NCI-H1436 (cell line): ENCODE data around the gene EMID1.

ENCODE experiments used
- DNase-seq: peaks from one replicate; lab custom pipeline; 2025; lab: John Stamatoyannopoulos, UW

Gene EMID1

GRCh38 chr22:29195118-29195963 lies 10.4 kb upstream of the EMID1 start:
- no peak for DNase-seq

DNA sequence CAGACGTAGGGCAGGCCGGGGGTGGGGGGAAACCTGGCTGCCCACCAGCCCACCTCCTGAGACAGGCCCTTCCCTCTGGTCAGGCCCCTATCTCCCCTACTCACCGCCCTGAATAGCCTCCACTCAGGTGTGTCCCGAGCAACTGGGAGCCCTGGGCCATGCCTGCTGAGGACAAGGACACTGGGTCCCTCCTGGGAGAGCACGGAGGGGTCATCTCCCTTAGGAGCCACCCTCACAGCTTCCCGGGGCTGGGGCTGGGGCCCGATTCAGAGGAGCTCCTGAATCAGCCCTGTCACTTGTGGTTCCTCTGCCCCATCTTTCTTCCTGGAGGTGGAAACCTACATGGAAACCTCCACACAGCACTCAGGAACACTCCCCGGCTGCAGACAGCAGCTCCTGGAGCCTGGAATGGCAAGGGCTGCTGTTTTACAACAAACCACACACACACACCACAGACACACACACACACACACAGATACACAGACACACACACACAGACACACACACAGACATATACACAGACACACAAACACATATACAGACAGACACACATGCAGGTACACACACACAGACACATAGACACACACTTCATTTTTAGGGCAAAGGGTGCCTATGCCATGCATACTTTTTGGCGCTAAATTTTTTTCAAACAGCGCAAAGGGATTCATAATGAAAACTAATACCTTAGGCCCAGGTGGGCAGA lies 9.6 kb upstream of the EMID1 start:
- no peak for DNase-seq

DNA sequence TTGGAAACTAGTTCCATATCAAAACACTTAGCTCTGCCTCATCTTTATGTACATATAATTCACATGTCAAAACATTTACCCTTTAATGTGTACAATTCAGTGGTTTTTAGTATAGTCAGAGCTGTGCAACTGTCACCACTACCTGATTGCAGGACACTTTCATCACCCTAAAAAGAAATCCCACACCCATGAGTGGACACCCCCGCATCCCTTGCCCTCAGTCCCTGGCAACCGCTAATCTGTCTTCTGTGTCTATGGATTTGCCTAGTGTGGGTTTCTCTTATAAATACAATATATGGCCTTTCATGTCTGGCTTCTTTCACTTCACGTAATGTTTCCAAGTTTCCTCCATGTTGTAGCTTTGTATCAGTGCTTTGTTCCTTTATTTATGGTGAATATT lies 8.6 kb upstream of the EMID1 start:
- DNase-seq: no peak

DNA sequence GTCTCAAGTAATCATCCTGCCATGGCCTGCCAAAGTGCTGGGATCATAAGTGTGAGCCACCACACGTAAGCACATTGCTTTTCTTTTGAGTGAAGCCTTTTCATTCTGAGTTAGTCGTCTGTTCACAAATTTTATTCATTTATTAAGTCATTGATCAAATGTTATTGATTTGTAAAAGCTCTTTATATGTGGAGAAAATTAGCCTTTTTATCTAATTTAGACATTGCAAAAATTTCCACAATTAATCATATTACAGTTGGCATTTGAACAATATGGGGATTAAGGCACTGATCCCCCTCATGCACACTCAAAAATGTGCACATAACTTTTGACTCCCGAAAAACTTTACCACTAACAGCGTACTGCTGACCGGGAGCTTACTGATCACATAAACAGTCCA lies 7.5 kb upstream of the EMID1 start:
- no peak for DNase-seq

GRCh38 chr22:29199702-29200400 lies 5.8 kb upstream of the EMID1 start:
- no peak for DNase-seq

GRCh38 chr22:29200901-29201300 lies 4.8 kb upstream of the EMID1 start:
- no peak for DNase-seq

DNA sequence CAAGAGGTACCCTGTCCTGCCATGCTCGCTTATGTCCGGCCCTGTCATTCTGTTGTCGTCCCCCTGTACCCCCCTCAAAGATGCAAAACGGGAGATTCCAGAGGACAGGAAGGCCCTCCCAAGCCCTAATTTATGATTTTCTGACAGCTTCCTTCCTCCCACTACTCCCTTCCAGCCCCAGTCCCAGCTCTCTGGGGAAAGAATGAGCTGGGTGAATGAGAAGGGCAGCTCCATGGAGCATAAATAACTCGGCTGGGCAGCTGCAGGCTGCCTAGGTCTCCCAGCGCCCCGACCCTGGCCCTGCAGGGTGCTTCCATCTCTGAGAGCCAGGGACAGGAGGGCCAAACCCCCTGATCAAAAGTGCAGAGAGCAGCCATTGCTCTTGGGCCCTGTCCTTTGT lies 3.9 kb upstream of the EMID1 start:
- no peak for DNase-seq

DNA sequence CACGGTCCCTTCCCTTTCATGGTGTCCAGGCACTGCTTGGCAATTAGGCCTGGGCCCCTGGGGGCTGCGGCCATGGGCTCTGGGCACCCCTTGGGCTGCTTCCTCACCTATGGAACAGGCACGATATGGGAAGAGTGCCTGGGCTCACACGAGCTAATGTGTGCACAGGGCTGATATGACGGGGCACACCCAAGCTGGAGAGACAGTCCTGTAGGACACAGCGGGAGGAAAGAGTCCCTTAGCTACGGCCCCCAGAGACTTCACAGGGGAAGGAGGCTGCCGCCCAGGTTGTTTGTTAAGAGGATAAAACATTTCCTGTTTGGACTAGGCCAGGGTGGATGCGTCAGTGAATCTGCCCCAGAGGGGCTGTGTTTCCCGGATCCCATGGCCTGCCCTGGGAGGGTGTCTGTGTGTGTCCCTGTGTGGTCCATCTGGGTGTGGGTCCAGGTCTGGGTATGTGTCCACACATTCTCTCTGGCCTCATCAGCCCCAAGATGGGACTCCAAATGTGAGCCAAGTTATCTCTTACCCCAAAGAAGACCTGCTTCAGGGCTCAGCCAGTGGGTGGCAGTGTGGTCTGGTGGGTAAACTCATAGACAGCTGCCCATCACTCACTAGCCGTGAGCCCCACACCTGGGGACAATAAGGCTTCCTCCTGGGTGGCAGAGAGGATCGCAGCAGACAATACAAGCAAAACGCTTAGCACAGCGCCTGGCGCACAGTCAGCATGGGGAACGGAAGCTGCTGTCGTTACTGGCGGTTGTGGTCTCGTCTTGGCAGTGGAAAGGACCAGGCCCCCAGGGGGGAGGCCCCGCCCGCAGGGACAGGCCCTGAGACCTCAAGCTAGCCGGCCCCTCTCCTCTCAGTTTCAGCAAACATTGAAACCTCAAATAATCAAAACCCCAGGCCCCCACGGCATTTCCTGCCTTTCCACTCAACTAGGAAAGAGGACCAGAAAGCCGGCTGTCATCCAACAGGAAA lies 3.2 kb upstream of the EMID1 start:
- no peak for DNase-seq

DNA sequence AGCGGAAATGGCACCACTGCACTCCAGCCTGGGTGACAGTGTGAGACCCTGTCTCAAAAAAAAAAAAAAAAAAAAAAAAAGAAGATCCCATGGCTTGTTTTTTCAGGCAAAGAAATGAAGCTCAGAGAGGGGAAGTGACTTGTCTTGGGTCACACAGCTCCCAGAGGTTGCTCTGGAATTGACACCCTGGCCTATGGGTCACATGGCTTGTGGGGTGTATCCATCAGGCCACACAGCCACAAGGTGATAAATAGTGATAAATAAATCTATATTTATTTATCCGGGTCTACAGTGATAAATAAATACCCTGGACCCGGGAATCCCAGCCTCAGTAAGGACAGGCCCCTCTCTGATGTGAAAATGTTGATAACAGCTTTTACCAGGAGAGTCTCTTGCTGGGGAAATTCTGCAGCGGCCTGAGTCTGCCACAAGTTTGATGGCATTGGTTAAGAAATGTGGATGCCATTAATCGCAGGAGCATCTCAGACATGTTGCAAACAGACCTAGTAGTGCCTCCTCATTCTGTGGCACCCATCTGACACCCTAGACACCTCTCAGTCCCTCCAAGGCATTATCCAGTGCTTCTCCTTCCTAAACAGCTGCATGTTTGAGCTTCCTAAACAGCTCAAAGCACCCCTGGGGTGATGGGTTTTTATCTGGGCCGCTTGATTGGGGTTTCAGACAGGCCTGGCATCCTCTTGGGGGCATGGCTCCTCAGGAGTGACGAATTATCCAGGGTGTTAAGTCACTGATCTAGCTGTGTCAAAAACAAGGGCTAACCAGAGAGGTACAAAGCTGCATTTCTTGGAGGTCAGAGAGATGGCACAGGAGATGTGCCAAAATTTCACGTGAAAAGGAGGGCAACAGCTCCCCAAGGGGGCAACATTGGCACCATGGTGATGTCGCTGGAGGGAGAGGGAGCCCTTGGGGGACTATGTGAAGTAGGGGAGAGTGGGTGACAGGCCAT lies 1.9 kb upstream of the EMID1 start:
- no peak for DNase-seq

- DNase-seq: no peak
Measured at GRCh38 chr22:29204455-29205183, 1.1 kb upstream of the EMID1 start.

- DNase-seq: no peak
Measured at GRCh38 chr22:29205252-29205593, 473 bp upstream of the EMID1 start.

GRCh38 chr22:29206372-29207242 lies 911 bp downstream of the EMID1 start:
- DNase-seq: no peak

DNA sequence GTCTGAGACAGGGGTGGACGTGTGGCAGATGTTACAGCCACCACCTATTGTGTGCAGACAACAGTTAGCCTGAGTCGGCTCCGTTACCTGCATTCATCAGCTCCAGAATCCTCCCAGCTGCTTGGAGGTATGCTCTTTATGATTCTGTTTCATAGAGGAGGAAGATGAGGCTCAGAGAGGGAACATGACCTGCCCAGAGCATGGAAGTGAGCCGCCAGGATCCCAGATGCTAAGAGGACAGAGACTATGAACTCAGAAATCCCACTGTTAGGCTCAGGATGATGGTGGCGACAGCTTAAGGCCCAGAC lies 1.5 kb downstream of the EMID1 start:
- DNase-seq: no peak

DNA sequence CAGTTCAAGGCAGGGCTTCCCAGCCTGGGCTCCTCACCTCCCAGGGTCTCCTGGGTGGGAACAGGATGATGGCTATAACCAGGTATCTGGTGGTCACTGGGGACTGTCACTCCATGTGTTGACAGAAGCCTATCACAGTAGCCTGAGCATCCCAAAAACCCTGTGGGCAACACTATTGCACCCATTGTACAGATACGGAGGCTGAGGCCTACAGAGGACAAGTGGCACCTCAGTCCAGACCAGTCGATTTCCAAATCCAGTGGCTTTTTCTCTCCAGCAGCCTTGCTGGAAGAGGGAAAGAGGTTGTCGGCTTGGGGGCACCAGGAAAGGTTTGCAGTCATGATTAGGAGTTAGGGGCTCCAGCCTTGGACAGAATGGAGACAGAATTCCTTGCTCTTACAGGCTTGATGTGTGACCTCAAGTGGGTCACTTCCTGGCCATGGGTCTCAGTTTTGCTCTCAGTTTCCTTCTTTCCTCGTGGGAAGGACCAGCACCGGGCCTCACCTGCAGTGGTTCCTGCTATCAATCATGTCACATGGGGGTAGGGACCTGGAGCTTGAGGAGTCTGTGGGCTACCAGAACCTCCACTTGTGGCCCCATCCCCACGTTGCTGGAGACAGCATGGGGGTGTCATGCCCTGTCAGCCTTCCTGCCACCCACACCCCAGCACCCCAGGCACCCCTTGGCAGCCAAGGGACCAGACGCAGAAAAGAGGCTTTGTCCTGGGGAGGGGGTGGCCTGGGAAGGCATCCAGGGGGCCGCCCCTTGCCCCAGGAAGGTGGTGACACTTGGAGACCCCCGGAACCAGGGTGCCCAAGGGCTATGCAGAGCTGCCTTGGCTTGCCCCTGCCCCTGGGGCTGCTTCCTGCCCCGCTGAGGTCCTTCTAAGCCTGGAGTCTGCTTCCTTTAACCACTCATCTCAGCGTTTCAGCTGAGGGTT lies 2.1 kb downstream of the EMID1 start:
- no peak for DNase-seq

DNA sequence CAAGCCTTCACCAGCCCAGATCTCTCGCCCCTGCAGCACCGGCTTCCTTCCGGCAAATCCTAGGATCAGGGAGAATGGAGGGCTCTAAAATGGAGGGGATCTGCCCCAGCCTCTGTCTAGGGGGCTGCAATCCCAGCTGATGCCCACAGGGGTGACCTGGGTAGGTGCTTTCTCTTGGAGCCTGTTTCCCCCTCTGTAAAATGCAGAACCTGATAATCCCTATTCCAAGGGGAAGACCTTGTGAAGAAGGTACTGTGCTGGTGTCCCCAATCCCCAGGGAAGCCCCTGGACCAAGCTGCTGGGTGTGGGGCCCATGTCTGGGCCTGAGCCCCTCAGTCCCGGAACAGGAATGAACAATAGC lies 2.8 kb downstream of the EMID1 start:
- DNase-seq: no peak

DNA sequence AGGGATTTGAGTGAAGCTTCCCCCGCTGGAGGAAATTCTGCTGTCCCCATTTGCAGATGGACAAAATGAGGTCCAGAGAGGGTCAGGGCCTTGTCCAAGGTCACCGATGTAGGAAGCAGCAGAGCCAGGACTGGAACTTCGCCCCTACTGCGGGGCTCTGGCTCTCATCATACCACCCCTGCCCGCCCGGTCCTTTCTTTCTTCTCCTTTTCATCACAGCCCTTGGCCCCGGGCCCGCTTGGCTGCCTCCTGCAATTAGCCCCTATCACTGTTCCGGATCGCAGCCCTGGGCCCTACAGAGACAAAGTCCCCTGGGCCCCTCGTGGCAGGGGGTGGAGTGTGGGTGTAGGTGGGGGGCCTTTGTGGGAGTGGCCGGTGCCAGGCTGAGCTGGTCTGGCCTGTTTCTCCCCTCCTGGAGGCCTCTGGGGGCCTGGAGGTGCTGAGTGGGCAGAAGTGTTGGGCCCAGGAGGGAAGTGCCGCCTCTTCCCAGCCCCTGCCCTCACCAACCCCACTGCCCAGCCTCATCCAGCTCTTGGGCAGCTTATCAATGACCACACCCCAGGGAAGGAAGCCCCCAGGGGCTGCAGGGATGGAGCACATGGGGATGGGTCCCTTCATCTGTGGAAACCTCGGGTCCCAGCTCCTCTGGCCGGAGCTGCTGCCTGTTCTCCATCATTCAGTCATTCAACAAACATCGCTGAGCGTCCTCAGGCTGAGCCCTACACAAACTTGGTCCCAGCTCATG lies 3.4 kb downstream of the EMID1 start:
- peak; percentile 49 for DNase-seq

DNA sequence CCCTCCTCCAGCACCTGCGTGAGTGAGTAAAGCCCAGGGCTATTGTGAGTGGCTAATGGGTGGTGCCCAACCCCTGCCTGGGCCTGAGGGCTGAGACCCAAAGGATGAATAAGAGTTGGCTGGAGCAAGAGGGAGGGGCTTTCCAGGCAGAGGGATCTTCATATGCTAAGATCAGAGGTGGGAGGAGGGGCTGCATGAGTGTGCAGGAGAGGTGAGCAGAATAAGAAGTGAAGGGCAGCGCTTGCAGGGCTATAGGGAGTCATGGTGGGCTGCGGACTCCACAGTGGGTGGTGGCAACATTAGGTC lies 3.9 kb downstream of the EMID1 start:
- no peak for DNase-seq

GRCh38 chr22:29211066-29211465 lies 5.4 kb downstream of the EMID1 start:
- no peak for DNase-seq
